ENCODE results near the gene MIER1.

DNA sequence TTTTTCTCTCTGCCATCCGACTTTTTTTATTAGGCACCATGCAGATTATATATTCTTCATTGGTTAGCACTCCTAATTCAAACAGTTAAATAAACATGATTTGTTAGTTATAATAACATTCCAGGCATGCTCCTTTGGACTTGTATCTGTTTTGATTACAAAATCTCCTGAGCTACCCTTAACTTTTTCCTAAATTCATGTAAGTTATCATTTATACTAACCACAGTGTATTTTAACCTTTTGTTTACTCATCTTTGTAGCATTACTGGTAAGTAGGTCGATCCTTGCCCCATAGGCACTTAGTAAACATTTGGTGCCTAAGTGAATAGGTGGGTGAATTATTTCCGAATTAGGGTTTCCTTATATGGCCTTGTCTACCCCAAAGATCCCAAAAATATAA, 43.8 kb downstream of the MIER1 start:
- TF ChIP-seq, protein P1, sequence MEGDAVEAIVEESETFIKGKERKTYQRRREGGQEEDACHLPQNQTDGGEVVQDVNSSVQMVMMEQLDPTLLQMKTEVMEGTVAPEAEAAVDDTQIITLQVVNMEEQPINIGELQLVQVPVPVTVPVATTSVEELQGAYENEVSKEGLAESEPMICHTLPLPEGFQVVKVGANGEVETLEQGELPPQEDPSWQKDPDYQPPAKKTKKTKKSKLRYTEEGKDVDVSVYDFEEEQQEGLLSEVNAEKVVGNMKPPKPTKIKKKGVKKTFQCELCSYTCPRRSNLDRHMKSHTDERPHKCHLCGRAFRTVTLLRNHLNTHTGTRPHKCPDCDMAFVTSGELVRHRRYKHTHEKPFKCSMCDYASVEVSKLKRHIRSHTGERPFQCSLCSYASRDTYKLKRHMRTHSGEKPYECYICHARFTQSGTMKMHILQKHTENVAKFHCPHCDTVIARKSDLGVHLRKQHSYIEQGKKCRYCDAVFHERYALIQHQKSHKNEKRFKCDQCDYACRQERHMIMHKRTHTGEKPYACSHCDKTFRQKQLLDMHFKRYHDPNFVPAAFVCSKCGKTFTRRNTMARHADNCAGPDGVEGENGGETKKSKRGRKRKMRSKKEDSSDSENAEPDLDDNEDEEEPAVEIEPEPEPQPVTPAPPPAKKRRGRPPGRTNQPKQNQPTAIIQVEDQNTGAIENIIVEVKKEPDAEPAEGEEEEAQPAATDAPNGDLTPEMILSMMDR (IDR thresholded peaks at IDR 0.05), result no peak
- TF ChIP-seq POLR2A (IDR thresholded peaks at IDR 0.05), result no peak

Measured in esophagus squamous epithelium (tissue), 4 donors.